ENCODE data around the gene NAP1L4. TPM values are rescaled to one million over a fixed set of nuclear protein-coding genes. Genes with fewer than 3 reads are reported as not detected.

Gene NAP1L4
- total RNA-seq, 1 experiment from 2014 or later: 140 TPM

- TF ChIP-seq CTCF (IDR thresholded peaks at IDR 0.05; ENCODE audit: unreplicated experiment): no peak
- no peak overlapping the region for H3K4me3 Mint-ChIP-seq (ENCODE audit: low read depth, unreplicated experiment)
- no TSS peak for BruUV-seq (replicated peaks)
- no peak overlapping the region for H3K27ac Mint-ChIP-seq (ENCODE audit: unreplicated experiment)
- H3K27me3 Mint-ChIP-seq (ENCODE audit: unreplicated experiment): no peaks in the 10 kb centered on the region
- intact Hi-C loops (cut with micrococcal nuclease; ENCODE audit: unreplicated experiment): no loop called here
- H3K36me3 Mint-ChIP-seq (ENCODE audit: insufficient read depth, unreplicated experiment): peaks cover 46% of the 10 kb centered on the region
- CTCF ChIA-PET: no interaction called here
- DNase-seq: no peak
- H3K9me3 Mint-ChIP-seq (ENCODE audit: low read depth, unreplicated experiment): no peaks in the 10 kb centered on the region
- H3K4me1 Mint-ChIP-seq (ENCODE audit: low read depth, unreplicated experiment): peaks cover 20% of the 10 kb centered on the region
Measured at GRCh38 chr11:2996976-2997375, 4.8 kb upstream of the NAP1L4 start.

GRCh38 chr11:2995893-2996554 is 3.9 kb upstream of the NAP1L4 start:
- no peak for DNase-seq
- Mint-ChIP-seq H3K27ac (ENCODE audit: unreplicated experiment) (no peak overlapping the region), H3K9me3 (ENCODE audit: low read depth, unreplicated experiment) (no peaks in the 10 kb centered on the region), H3K27me3 (ENCODE audit: unreplicated experiment) (no peaks in the 10 kb centered on the region), H3K36me3 (ENCODE audit: insufficient read depth, unreplicated experiment) (peaks cover 47% of the 10 kb centered on the region), H3K4me1 (ENCODE audit: low read depth, unreplicated experiment) (peaks cover 13% of the 10 kb centered on the region), H3K4me3 (ENCODE audit: low read depth, unreplicated experiment) (no peak overlapping the region)
- TF ChIP-seq CTCF (IDR thresholded peaks at IDR 0.05; ENCODE audit: unreplicated experiment): no peak
- intact Hi-C loops (cut with micrococcal nuclease; ENCODE audit: unreplicated experiment): no loop called here
- CTCF ChIA-PET: no interaction called here
- BruUV-seq (replicated peaks): no TSS peak

GRCh38 chr11:2995031-2995561 is 3.0 kb upstream of the NAP1L4 start:
- no peak for DNase-seq
- BruUV-seq (replicated peaks): no TSS peak
- Mint-ChIP-seq H3K27ac (ENCODE audit: unreplicated experiment) (no peak overlapping the region), H3K4me1 (ENCODE audit: low read depth, unreplicated experiment) (peaks cover 4% of the 10 kb centered on the region), H3K9me3 (ENCODE audit: low read depth, unreplicated experiment) (no peaks in the 10 kb centered on the region), H3K27me3 (ENCODE audit: unreplicated experiment) (no peaks in the 10 kb centered on the region), H3K36me3 (ENCODE audit: insufficient read depth, unreplicated experiment) (peaks cover 49% of the 10 kb centered on the region), H3K4me3 (ENCODE audit: low read depth, unreplicated experiment) (no peak overlapping the region)
- intact Hi-C loops (cut with micrococcal nuclease; ENCODE audit: unreplicated experiment): no loop called here
- no peak for TF ChIP-seq CTCF (IDR thresholded peaks at IDR 0.05; ENCODE audit: unreplicated experiment)
- CTCF ChIA-PET: no interaction called here

GRCh38 chr11:2994336-2994730 is 2.2 kb upstream of the NAP1L4 start:
- no TSS peak for BruUV-seq (replicated peaks)
- Mint-ChIP-seq H3K27me3 (ENCODE audit: unreplicated experiment) (no peaks in the 10 kb centered on the region), H3K27ac (ENCODE audit: unreplicated experiment) (no peak overlapping the region), H3K36me3 (ENCODE audit: insufficient read depth, unreplicated experiment) (peaks cover 44% of the 10 kb centered on the region), H3K4me1 (ENCODE audit: low read depth, unreplicated experiment) (peaks cover 2% of the 10 kb centered on the region), H3K9me3 (ENCODE audit: low read depth, unreplicated experiment) (no peaks in the 10 kb centered on the region), H3K4me3 (ENCODE audit: low read depth, unreplicated experiment) (no peak overlapping the region)
- intact Hi-C loops (cut with micrococcal nuclease; ENCODE audit: unreplicated experiment): loop anchor here (5.0 kb wide), 1 partner anchor 552 kb away; the partner anchor contains the start of gene TRPM5
- TF ChIP-seq CTCF (IDR thresholded peaks at IDR 0.05; ENCODE audit: unreplicated experiment): no peak
- no peak for DNase-seq
- CTCF ChIA-PET: no interaction called here

Measured in Calu3 (cell line).